ENCODE data around the gene FRK. TPM values are rescaled to one million over a fixed set of nuclear protein-coding genes. Genes with fewer than 3 reads are reported as not detected.

FRK gene
- polyA plus RNA-seq, 1 donor (not counting 4 experiments of a cell fraction or from before 2014, with no cell fraction given) = 2.4 TPM

DNA sequence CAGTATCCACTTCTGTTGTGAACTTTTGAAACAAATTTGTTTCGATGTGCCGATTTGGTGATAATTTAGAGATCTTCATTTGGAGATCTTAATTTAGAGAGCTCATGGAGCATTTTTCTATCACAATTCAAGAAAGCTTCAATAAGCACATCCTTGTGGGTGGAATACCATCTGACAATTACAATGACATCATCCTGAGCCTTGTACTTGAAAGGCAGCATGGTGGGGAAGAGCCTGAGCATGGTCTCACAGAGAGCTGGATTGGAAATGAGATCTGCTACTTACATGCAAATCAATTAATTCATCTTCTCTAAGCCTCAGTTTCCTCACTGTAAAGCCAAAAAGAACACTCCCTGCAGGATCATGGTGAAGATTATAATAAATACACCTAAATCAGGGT is 75.9 kb downstream of the FRK start:
- H4K20me1 ChIP-seq (ENCODE audit: control insufficient read depth, extremely low read depth, insufficient read depth, low read length) = no peaks in the 10 kb centered on the region
- no peaks in the 10 kb centered on the region for H3K9me3 ChIP-seq (ENCODE audit: control insufficient read depth, low read depth, low read length)

DNA sequence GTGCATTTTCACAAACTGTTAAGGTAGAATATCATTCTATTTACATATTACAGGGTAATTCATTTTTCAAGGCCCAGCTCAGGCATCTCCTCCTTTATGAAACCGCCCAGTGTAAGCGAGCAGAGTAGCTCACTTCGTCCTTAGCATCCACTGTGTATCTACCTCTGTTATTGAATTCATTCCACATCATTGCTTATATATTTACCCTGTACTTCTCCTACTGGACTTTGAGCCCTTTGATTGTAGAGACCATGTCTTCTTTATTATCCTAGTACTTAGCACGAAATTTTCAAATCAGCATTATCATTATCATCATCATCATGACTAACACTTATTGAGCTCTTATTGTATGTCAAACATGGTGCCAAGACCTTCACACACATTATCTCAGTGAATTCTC is 76.7 kb downstream of the FRK start:
- DNase-seq (ENCODE audit: low read depth, low spot score) = no peak

More for the DNA sequence above, 75.9 kb downstream of the FRK start:
- Histone ChIP-seq H3K9ac (ENCODE audit: control insufficient read depth, extremely low read depth, insufficient read depth, low read length) (no peak overlapping the region), H2AFZ (ENCODE audit: control insufficient read depth, low read length) (no peak overlapping the region), H3K4me1 (ENCODE audit: control insufficient read depth, extremely low read depth, insufficient read depth, low read length) (no peaks in the 10 kb centered on the region), H3K36me3 (ENCODE audit: control insufficient read depth in 2 of 2, extremely low read depth in 1 of 2, insufficient read depth in 2 of 2, low read length in 2 of 2) (no peaks in the 10 kb centered on the region), H3K27me3 (ENCODE audit: control insufficient read depth, extremely low read depth, insufficient read depth, low read length) (no peaks in the 10 kb centered on the region), H3K4me2 (ENCODE audit: control insufficient read depth, extremely low read depth, insufficient read depth, low read depth, low read length) (no peak overlapping the region), H3K4me3 (ENCODE audit: control insufficient read depth in 2 of 3, extremely low read depth in 1 of 3, insufficient read depth in 2 of 3, low read depth in 1 of 3, low read length in 3 of 3) (no peak overlapping the region), H3K9me1 (ENCODE audit: control insufficient read depth, extremely low read depth, insufficient read depth, low read length) (no peaks in the 10 kb centered on the region), H3K79me2 (ENCODE audit: control insufficient read depth, insufficient read depth, low read length) (no peaks in the 10 kb centered on the region), H3K27ac (ENCODE audit: control insufficient read depth, insufficient read depth, low read length) (no peak overlapping the region)
- dilution Hi-C loops (cut with MboI; ENCODE audit: extremely low pct_ligation_motif_present, low sequenced_read_pairs) = no loop called here
- FAIRE-seq (no peak), DNase-seq (ENCODE audit: low read depth, low spot score) (no peak)
- TF ChIP-seq, protein P1, sequence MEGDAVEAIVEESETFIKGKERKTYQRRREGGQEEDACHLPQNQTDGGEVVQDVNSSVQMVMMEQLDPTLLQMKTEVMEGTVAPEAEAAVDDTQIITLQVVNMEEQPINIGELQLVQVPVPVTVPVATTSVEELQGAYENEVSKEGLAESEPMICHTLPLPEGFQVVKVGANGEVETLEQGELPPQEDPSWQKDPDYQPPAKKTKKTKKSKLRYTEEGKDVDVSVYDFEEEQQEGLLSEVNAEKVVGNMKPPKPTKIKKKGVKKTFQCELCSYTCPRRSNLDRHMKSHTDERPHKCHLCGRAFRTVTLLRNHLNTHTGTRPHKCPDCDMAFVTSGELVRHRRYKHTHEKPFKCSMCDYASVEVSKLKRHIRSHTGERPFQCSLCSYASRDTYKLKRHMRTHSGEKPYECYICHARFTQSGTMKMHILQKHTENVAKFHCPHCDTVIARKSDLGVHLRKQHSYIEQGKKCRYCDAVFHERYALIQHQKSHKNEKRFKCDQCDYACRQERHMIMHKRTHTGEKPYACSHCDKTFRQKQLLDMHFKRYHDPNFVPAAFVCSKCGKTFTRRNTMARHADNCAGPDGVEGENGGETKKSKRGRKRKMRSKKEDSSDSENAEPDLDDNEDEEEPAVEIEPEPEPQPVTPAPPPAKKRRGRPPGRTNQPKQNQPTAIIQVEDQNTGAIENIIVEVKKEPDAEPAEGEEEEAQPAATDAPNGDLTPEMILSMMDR (optimal IDR thresholded peaks at IDR 0.05 in 1 of 3, IDR thresholded peaks at IDR 0.05 in 1 of 3, conservative IDR thresholded peaks at IDR 0.05 in 1 of 3; ENCODE audit: extremely low read depth in 1 of 3, insufficient read depth in 2 of 3, low read length in 3 of 3) = no peak
- no peak for TF ChIP-seq EZH2 (IDR thresholded peaks at IDR 0.05; ENCODE audit: low read length)

More for the DNA sequence above, 76.7 kb downstream of the FRK start:
- Histone ChIP-seq H3K9me1 (ENCODE audit: control insufficient read depth, extremely low read depth, insufficient read depth, low read length) (no peaks in the 10 kb centered on the region), H4K20me1 (ENCODE audit: control insufficient read depth, extremely low read depth, insufficient read depth, low read length) (no peaks in the 10 kb centered on the region), H3K27ac (ENCODE audit: control insufficient read depth, insufficient read depth, low read length) (no peak overlapping the region), H3K9me3 (ENCODE audit: control insufficient read depth, low read depth, low read length) (no peaks in the 10 kb centered on the region), H3K36me3 (ENCODE audit: control insufficient read depth in 2 of 2, extremely low read depth in 1 of 2, insufficient read depth in 2 of 2, low read length in 2 of 2) (no peaks in the 10 kb centered on the region), H3K4me2 (ENCODE audit: control insufficient read depth, extremely low read depth, insufficient read depth, low read depth, low read length) (no peak overlapping the region), H3K4me1 (ENCODE audit: control insufficient read depth, extremely low read depth, insufficient read depth, low read length) (no peaks in the 10 kb centered on the region), H2AFZ (ENCODE audit: control insufficient read depth, low read length) (no peak overlapping the region), H3K4me3 (ENCODE audit: control insufficient read depth in 2 of 3, extremely low read depth in 1 of 3, insufficient read depth in 2 of 3, low read depth in 1 of 3, low read length in 3 of 3) (no peak overlapping the region), H3K79me2 (ENCODE audit: control insufficient read depth, insufficient read depth, low read length) (no peaks in the 10 kb centered on the region), H3K9ac (ENCODE audit: control insufficient read depth, extremely low read depth, insufficient read depth, low read length) (no peak overlapping the region), H3K27me3 (ENCODE audit: control insufficient read depth, extremely low read depth, insufficient read depth, low read length) (no peaks in the 10 kb centered on the region)
- TF ChIP-seq EZH2 (IDR thresholded peaks at IDR 0.05; ENCODE audit: low read length) = no peak
- TF ChIP-seq, protein P1 (optimal IDR thresholded peaks at IDR 0.05 in 1 of 3, IDR thresholded peaks at IDR 0.05 in 1 of 3, conservative IDR thresholded peaks at IDR 0.05 in 1 of 3; ENCODE audit: extremely low read depth in 1 of 3, insufficient read depth in 2 of 3, low read length in 3 of 3) = no peak
- no peak for FAIRE-seq
- dilution Hi-C loops (cut with MboI; ENCODE audit: extremely low pct_ligation_motif_present, low sequenced_read_pairs) = no loop called here

All from keratinocyte (primary cell).